ENCODE results near the gene HAVCR1. TPM values are rescaled to one million over a fixed set of nuclear protein-coding genes. Genes with fewer than 3 reads are reported as not detected.

Gene HAVCR1
- total and polyA plus RNA-seq, 8 donors: 0.21 to 0.92 (median 0.38) TPM; not detected in 1

GRCh38 chr5:157088342-157088990 is 29.6 kb upstream of the HAVCR1 start:
- no peaks in the 10 kb centered on the region for H3K27me3 ChIP-seq
- no peaks in the 10 kb centered on the region for H3K4me1 ChIP-seq
- H3K4me3 ChIP-seq: no peak overlapping the region
- ATAC-seq: no peak
- TF ChIP-seq CTCF (IDR thresholded peaks at IDR 0.05): no peak
- peaks cover 0 to 51% of the 10 kb centered on the region in 2 donors for H3K36me3 ChIP-seq
- H3K27ac ChIP-seq: no peak overlapping the region
- DNase-seq: no peak
- intact Hi-C loops (cut with DNase I): no loop called here
- no peaks in the 10 kb centered on the region for H3K9me3 ChIP-seq

GRCh38 chr5:157086751-157087359 is 27.9 kb upstream of the HAVCR1 start:
- no peak overlapping the region for H3K4me3 ChIP-seq
- intact Hi-C loops (cut with DNase I): no loop called here
- no peak overlapping the region for H3K27ac ChIP-seq
- no peak for ATAC-seq
- H3K4me1 ChIP-seq: no peaks in the 10 kb centered on the region
- no peaks in the 10 kb centered on the region for H3K27me3 ChIP-seq
- no peak for DNase-seq
- peaks cover 0 to 42% of the 10 kb centered on the region in 2 donors for H3K36me3 ChIP-seq
- TF ChIP-seq CTCF (IDR thresholded peaks at IDR 0.05): no peak
- H3K9me3 ChIP-seq: no peaks in the 10 kb centered on the region

GRCh38 chr5:157085930-157086329 is 27.0 kb upstream of the HAVCR1 start:
- intact Hi-C loops (cut with DNase I): no loop called here
- Histone ChIP-seq H3K4me1 (no peaks in the 10 kb centered on the region), H3K27ac (no peak overlapping the region), H3K9me3 (no peaks in the 10 kb centered on the region), H3K36me3 (peaks cover 0 to 36% of the 10 kb centered on the region in 2 donors), H3K4me3 (no peak overlapping the region), H3K27me3 (no peaks in the 10 kb centered on the region)
- TF ChIP-seq CTCF (IDR thresholded peaks at IDR 0.05): no peak
- DNase-seq (no peak), ATAC-seq (no peak)

- DNase-seq: no peak
- Histone ChIP-seq H3K27ac (no peak overlapping the region), H3K36me3 (no peaks in the 10 kb centered on the region), H3K27me3 (no peaks in the 10 kb centered on the region), H3K4me1 (no peaks in the 10 kb centered on the region), H3K9me3 (no peaks in the 10 kb centered on the region), H3K4me3 (no peak overlapping the region)
- intact Hi-C loops (cut with DNase I): no loop called here
- TF ChIP-seq CTCF (IDR thresholded peaks at IDR 0.05): no peak
- no peak for ATAC-seq
These were observed 21.4 kb upstream of the HAVCR1 start for GRCh38 chr5:157080286-157080685.

GRCh38 chr5:157076558-157076957 is 17.6 kb upstream of the HAVCR1 start:
- Histone ChIP-seq H3K27me3 (no peaks in the 10 kb centered on the region), H3K4me1 (no peaks in the 10 kb centered on the region), H3K4me3 (no peak overlapping the region), H3K36me3 (no peaks in the 10 kb centered on the region), H3K27ac (no peak overlapping the region), H3K9me3 (no peaks in the 10 kb centered on the region)
- TF ChIP-seq CTCF (IDR thresholded peaks at IDR 0.05): no peak
- no peak for ATAC-seq
- no peak for DNase-seq
- intact Hi-C loops (cut with DNase I): no loop called here

All from left lung (tissue), 10 donors.